ENCODE results near the gene LIMK1. TPM values are rescaled to one million over a fixed set of nuclear protein-coding genes. Genes with fewer than 3 reads are reported as not detected.

Gene LIMK1
- total and polyA plus RNA-seq, 3 donors from 2014 or later: 38.6 to 54.8 (median 42.4) TPM

- TF ChIP-seq CTCF (IDR thresholded peaks at IDR 0.05): no peak
Observed at GRCh38 chr7:74104702-74105101, 21.1 kb downstream of the LIMK1 start.

GRCh38 chr7:74105992-74106391 lies 22.4 kb downstream of the LIMK1 start:
- no peak overlapping the region for H3K27ac ChIP-seq
- 89 to 100% methylated on average over 1 to 11 of the region's 11 CpGs for WGBS, 2 donors
- no peaks in the 10 kb centered on the region for H3K9me3 ChIP-seq
- H3K27me3 ChIP-seq: no peaks in the 10 kb centered on the region
- no peaks in the 10 kb centered on the region for H3K36me3 ChIP-seq (ENCODE audit: low read depth, missing control alignments)
- intact Hi-C loops (cut with DNase I; ENCODE audit: low total_unique reads): no loop called here
- no peaks in the 10 kb centered on the region for H3K4me1 ChIP-seq
- H3K4me3 ChIP-seq: no peak overlapping the region
- TF ChIP-seq POLR2A (IDR thresholded peaks at IDR 0.05) (no peak), CTCF (IDR thresholded peaks at IDR 0.05) (no peak)
- no peak for DNase-seq

More at GRCh38 chr7:74104702-74105101, 21.1 kb downstream of the LIMK1 start:
- no peaks in the 10 kb centered on the region for H3K27me3 ChIP-seq
- no peak overlapping the region for H3K4me3 ChIP-seq
- no peaks in the 10 kb centered on the region for H3K4me1 ChIP-seq
- 94 to 96% methylated on average over 8 of the region's 8 CpGs for WGBS, 2 donors
- DNase-seq: no peak
- no peaks in the 10 kb centered on the region for H3K9me3 ChIP-seq
- no peaks in the 10 kb centered on the region for H3K36me3 ChIP-seq (ENCODE audit: low read depth, missing control alignments)
- intact Hi-C loops (cut with DNase I; ENCODE audit: low total_unique reads): no loop called here
- H3K27ac ChIP-seq: no peak overlapping the region

GRCh38 chr7:74106846-74107245 lies 23.2 kb downstream of the LIMK1 start:
- TF ChIP-seq CTCF (IDR thresholded peaks at IDR 0.05): no peak
- TF ChIP-seq POLR2A (IDR thresholded peaks at IDR 0.05): no peak
- Histone ChIP-seq H3K4me3 (no peak overlapping the region), H3K27me3 (no peaks in the 10 kb centered on the region), H3K9me3 (no peaks in the 10 kb centered on the region), H3K4me1 (no peaks in the 10 kb centered on the region), H3K27ac (no peak overlapping the region), H3K36me3 (ENCODE audit: low read depth, missing control alignments) (no peaks in the 10 kb centered on the region)
- intact Hi-C loops (cut with DNase I; ENCODE audit: low total_unique reads): no loop called here
- 93 to 97% methylated on average over 13 to 18 of the region's 18 CpGs for WGBS, 2 donors
- DNase-seq: no peak

GRCh38 chr7:74115326-74115725 lies 31.7 kb downstream of the LIMK1 start:
- Histone ChIP-seq H3K4me1 (no peaks in the 10 kb centered on the region), H3K4me3 (no peak overlapping the region), H3K27me3 (no peaks in the 10 kb centered on the region), H3K9me3 (no peaks in the 10 kb centered on the region), H3K27ac (no peak overlapping the region), H3K36me3 (ENCODE audit: low read depth, missing control alignments) (no peaks in the 10 kb centered on the region)
- 73 to 80% methylated on average over 17 of the region's 17 CpGs for WGBS, 2 donors
- intact Hi-C loops (cut with DNase I; ENCODE audit: low total_unique reads): no loop called here
- no peak for DNase-seq
- TF ChIP-seq POLR2A (IDR thresholded peaks at IDR 0.05) (no peak), CTCF (IDR thresholded peaks at IDR 0.05) (no peak)

GRCh38 chr7:74116356-74116755 lies 32.8 kb downstream of the LIMK1 start:
- intact Hi-C loops (cut with DNase I; ENCODE audit: low total_unique reads): no loop called here
- no peak for DNase-seq
- Histone ChIP-seq H3K4me3 (no peak overlapping the region), H3K4me1 (no peaks in the 10 kb centered on the region), H3K9me3 (no peaks in the 10 kb centered on the region), H3K36me3 (ENCODE audit: low read depth, missing control alignments) (no peaks in the 10 kb centered on the region), H3K27me3 (no peaks in the 10 kb centered on the region), H3K27ac (no peak overlapping the region)
- no peak for TF ChIP-seq CTCF (IDR thresholded peaks at IDR 0.05)
- no peak for TF ChIP-seq POLR2A (IDR thresholded peaks at IDR 0.05)
- WGBS, 2 donors: 84 to 85% methylated on average over 8 to 13 of the region's 13 CpGs

Measured in testis (tissue), 3 donors.